ENCODE measurements around the gene PPIE. TPM values are rescaled to one million over a fixed set of nuclear protein-coding genes. Genes with fewer than 3 reads are reported as not detected.
"Not testable (repeated sequence)": the region's sequence is repeated elsewhere in the genome, so short reads cannot be mapped to it uniquely, and the experiment has no call there.

Gene PPIE
- total and polyA plus RNA-seq, 12 donors = 34.3 to 78.9 (median 42.8) TPM

GRCh38 chr1:39761016-39761415 lies 22.3 kb downstream of the PPIE start:
- no peak for TF ChIP-seq POLR2A (IDR thresholded peaks at IDR 0.05)
- TF ChIP-seq CTCF (IDR thresholded peaks at IDR 0.05) = no peak

GRCh38 chr1:39761557-39762260 lies 23.0 kb downstream of the PPIE start:
- TF ChIP-seq POLR2A (IDR thresholded peaks at IDR 0.05) (no peak), CTCF (IDR thresholded peaks at IDR 0.05) (no peak)
- no peaks in the 10 kb centered on the region for H3K27me3 ChIP-seq
- H3K4me3 ChIP-seq = no peak overlapping the region
- H3K4me1 ChIP-seq (replicated peaks in 1 of 2) = no peaks in the 10 kb centered on the region
- peaks cover 0 to 6% of the 10 kb centered on the region in 2 donors for H3K36me3 ChIP-seq (replicated peaks in 1 of 2)
- H3K27ac ChIP-seq = no peak overlapping the region
- no peaks in the 10 kb centered on the region for H3K9me3 ChIP-seq (replicated peaks in 1 of 3)
- DNase-seq = peak in 1 of 7 donors; percentile 41
- 74 to 83% (median 79%) methylated on average over 10 to 16 of the region's 16 CpGs for WGBS, 4 donors
- intact Hi-C loops (cut with DNase I) = no loop called here

More at GRCh38 chr1:39761016-39761415, 22.3 kb downstream of the PPIE start:
- peaks cover 0 to 13% of the 10 kb centered on the region in 2 donors for H3K36me3 ChIP-seq (replicated peaks in 1 of 2)
- intact Hi-C loops (cut with DNase I) = no loop called here
- DNase-seq = peak in 1 of 7 donors; percentile 48
- no peaks in the 10 kb centered on the region for H3K4me1 ChIP-seq (replicated peaks in 1 of 2)
- no peak overlapping the region for H3K4me3 ChIP-seq
- no peaks in the 10 kb centered on the region for H3K9me3 ChIP-seq (replicated peaks in 1 of 3)
- H3K27ac ChIP-seq = no peak overlapping the region
- H3K27me3 ChIP-seq = no peaks in the 10 kb centered on the region
- 82 to 92% (median 87%) methylated on average over 8 to 9 of the region's 9 CpGs for WGBS, 4 donors

GRCh38 chr1:39762550-39763540 lies 24.2 kb downstream of the PPIE start:
- WGBS, 4 donors = 90 to 93% (median 91%) methylated on average over 18 to 30 of the region's 30 CpGs
- no peak overlapping the region for H3K27ac ChIP-seq
- no peaks in the 10 kb centered on the region for H3K9me3 ChIP-seq (replicated peaks in 1 of 3)
- H3K4me3 ChIP-seq = no peak overlapping the region
- no peak for TF ChIP-seq CTCF (IDR thresholded peaks at IDR 0.05)
- TF ChIP-seq POLR2A (IDR thresholded peaks at IDR 0.05) = no peak
- intact Hi-C loops (cut with DNase I) = no loop called here
- DNase-seq = peak in 1 of 7 donors; percentile 52
- no peaks in the 10 kb centered on the region for H3K27me3 ChIP-seq
- no peaks in the 10 kb centered on the region for H3K36me3 ChIP-seq (replicated peaks in 1 of 2)
- no peaks in the 10 kb centered on the region for H3K4me1 ChIP-seq (replicated peaks in 1 of 2)

GRCh38 chr1:39763619-39764374 lies 25.1 kb downstream of the PPIE start:
- peak in 1 of 7 donors; percentile 47 for DNase-seq
- H3K4me1 ChIP-seq (replicated peaks in 1 of 2); H3K36me3 ChIP-seq (replicated peaks in 1 of 2); H3K27ac ChIP-seq; H3K9me3 ChIP-seq (replicated peaks in 1 of 3); H3K4me3 ChIP-seq; intact Hi-C loops (cut with DNase I); H3K27me3 ChIP-seq: not testable (repeated sequence)
- 77 to 90% (median 83%) methylated on average over 9 to 16 of the region's 18 CpGs for WGBS, 4 donors

- 87 to 100% (median 88%) methylated on average over 1 to 13 of the region's 19 CpGs; no CpG with 5 or more reads in 1 of the 4 donors for WGBS, 4 donors
- H3K27ac ChIP-seq; H3K9me3 ChIP-seq (replicated peaks in 1 of 3); H3K4me3 ChIP-seq; intact Hi-C loops (cut with DNase I); H3K27me3 ChIP-seq; DNase-seq; H3K36me3 ChIP-seq (replicated peaks in 1 of 2); H3K4me1 ChIP-seq (replicated peaks in 1 of 2): not testable (repeated sequence)
Observed at GRCh38 chr1:39764512-39764911, 25.8 kb downstream of the PPIE start.

GRCh38 chr1:39766466-39766865 lies 27.8 kb downstream of the PPIE start:
- H3K4me1 ChIP-seq (replicated peaks in 1 of 2); H3K4me3 ChIP-seq; H3K36me3 ChIP-seq (replicated peaks in 1 of 2); H3K27me3 ChIP-seq; intact Hi-C loops (cut with DNase I); H3K27ac ChIP-seq; H3K9me3 ChIP-seq (replicated peaks in 1 of 3): not testable (repeated sequence)
- DNase-seq = peak in 1 of 7 donors; percentile 49
- 37 to 63% (median 53%) methylated on average over 1 to 3 of the region's 5 CpGs for WGBS, 4 donors

GRCh38 chr1:39769502-39769901 lies 30.8 kb downstream of the PPIE start:
- DNase-seq; H3K9me3 ChIP-seq (replicated peaks in 1 of 3); intact Hi-C loops (cut with DNase I); H3K27me3 ChIP-seq; H3K4me1 ChIP-seq (replicated peaks in 1 of 2); H3K4me3 ChIP-seq; H3K27ac ChIP-seq; H3K36me3 ChIP-seq (replicated peaks in 1 of 2): not testable (repeated sequence)
- 64 to 82% (median 73%) methylated on average over 5 to 18 of the region's 19 CpGs for WGBS, 4 donors

All from adrenal gland (tissue), 12 donors.